Panc1 (cell line): ENCODE measurements around the gene SLC38A1. TPM values are rescaled to one million over a fixed set of nuclear protein-coding genes. Genes with fewer than 3 reads are reported as not detected.

ENCODE experiments used
- ATAC-seq: fragments of 200-7000 bp; cut with Tn5 transposase; 2 replicates; pipeline ENCODE4 v1.9.1; 2020; ENCODE audit warnings: mild to moderate bottlenecking, moderate library complexity
- BruUV-seq: library from RNA; stranded (reverse); fragments of 400-500 nt; replicated peaks from 2 replicates; lab custom pipeline; 2021; lab: Mats Ljungman, UMichigan
- CTCF ChIA-PET: fragments of 300-600 bp; sonication (Branson Sonifier 250); formaldehyde crosslinking; loops from one replicate; lab custom pipeline; 2022; ENCODE audit warnings: antibody characterized with exemption; lab: Charles Lee
- POLR2A ChIA-PET: fragments of 300-600 bp; sonication (Branson Sonifier 250); formaldehyde crosslinking; loops from one replicate; lab custom pipeline; 2022; ENCODE audit warnings: antibody characterized with exemption; lab: Charles Lee
- DNase-seq: peaks from one replicate; pipeline ENCODE4 v3.0.0-alpha.2; 2010; ENCODE audit warnings: low read depth, low spot score
- H3K27ac ChIP-seq: 2 replicates; pipeline ENCODE4 v1.5.1; 2011; ENCODE audit warnings: mild to moderate bottlenecking, low read length, inconsistent platforms
- H3K27me3 ChIP-seq: fragments of 200-500 bp; sonication (Bioruptor generic); 2 replicates; pipeline ENCODE4 v1.6.0; 2014; ENCODE audit warnings: low read length, inconsistent platforms; ENCODE audit not compliant: control insufficient read depth, insufficient read depth
- H3K36me3 ChIP-seq: fragments of 200-500 bp; sonication (Bioruptor generic); 2 replicates; pipeline ENCODE4 v1.5.1; 2014; ENCODE audit warnings: inconsistent platforms, mild to moderate bottlenecking, low read length, moderate library complexity; ENCODE audit not compliant: control insufficient read depth, insufficient read depth
- H3K4me1 ChIP-seq: 2 replicates; pipeline ENCODE4 v1.5.1; 2011; ENCODE audit warnings: inconsistent platforms, mild to moderate bottlenecking, low read length, moderate library complexity; ENCODE audit not compliant: control insufficient read depth, insufficient read depth
- H3K4me3 ChIP-seq, 2 experiments: 2 replicates each; pipeline ENCODE4 v1.5.1; 2011 to 2012; ENCODE audit warnings: low read depth in 2 of 2, low read length in 2 of 2, mild to moderate bottlenecking in 2 of 2, inconsistent platforms in 1 of 2, moderate library complexity in 1 of 2
- H3K9me3 ChIP-seq: fragments of 200-500 bp; sonication (Bioruptor generic); 2 replicates; pipeline ENCODE4 v1.5.1; 2014; ENCODE audit warnings: low read depth, mild to moderate bottlenecking, inconsistent platforms, low read length, moderate library complexity; ENCODE audit not compliant: control insufficient read depth, insufficient read depth
- CTCF ChIP-seq: fragments of 450-650 bp; IDR thresholded peaks from 2 replicates; pipeline ENCODE4 v1.5.1; 2017; ENCODE audit warnings: mild to moderate bottlenecking
- POLR2AphosphoS5 ChIP-seq: IDR thresholded peaks from 2 replicates; pipeline ENCODE4 v1.6.1; 2012; ENCODE audit warnings: mild to moderate bottlenecking, low read depth, low read length, moderate library complexity
- SIN3A ChIP-seq: IDR thresholded peaks from 2 replicates; pipeline ENCODE4 v1.6.1; 2012; ENCODE audit warnings: low read depth, mild to moderate bottlenecking, low read length, moderate library complexity, borderline replicate concordance; ENCODE audit not compliant: insufficient read depth
- TCF7L2 ChIP-seq: IDR thresholded peaks from 2 replicates; pipeline ENCODE4 v1.6.1; 2011; ENCODE audit warnings: mild to moderate bottlenecking, low read depth, low read length, inconsistent platforms
- in situ Hi-C: cut with HindIII; loops from 2 replicates; pipeline ENCODE4 v1.10.0; 2016; ENCODE audit warnings: low sequenced_read_pairs, low pct_unique_long_range_greater_than_20kb
- intact Hi-C: fragments of 100-400 bp; cut with micrococcal nuclease; formaldehyde crosslinking; loops from one replicate; pipeline ENCODE4 v1.10.0; 2022; ENCODE audit not compliant: unreplicated experiment
- total RNA-seq: library from RNA; stranded (reverse); gene quantifications from one replicate; pipeline ENCODE4 v1.2.1, GENCODE V29; 2021; ENCODE audit not compliant: unreplicated experiment
- TF ChIP-seq, protein P1 (sequence below), 2 experiments: IDR thresholded peaks; 2 replicates each; pipeline ENCODE4 v1.6.1; 2011 to 2012; ENCODE audit warnings: low read depth in 2 of 2, control low read depth in 1 of 2, low read length in 1 of 2, mild to moderate bottlenecking in 1 of 2, moderate library complexity in 1 of 2; ENCODE audit not compliant: insufficient read depth in 1 of 2

SLC38A1 gene
- total RNA-seq, 1 experiment from 2014 or later: 127 TPM

DNA sequence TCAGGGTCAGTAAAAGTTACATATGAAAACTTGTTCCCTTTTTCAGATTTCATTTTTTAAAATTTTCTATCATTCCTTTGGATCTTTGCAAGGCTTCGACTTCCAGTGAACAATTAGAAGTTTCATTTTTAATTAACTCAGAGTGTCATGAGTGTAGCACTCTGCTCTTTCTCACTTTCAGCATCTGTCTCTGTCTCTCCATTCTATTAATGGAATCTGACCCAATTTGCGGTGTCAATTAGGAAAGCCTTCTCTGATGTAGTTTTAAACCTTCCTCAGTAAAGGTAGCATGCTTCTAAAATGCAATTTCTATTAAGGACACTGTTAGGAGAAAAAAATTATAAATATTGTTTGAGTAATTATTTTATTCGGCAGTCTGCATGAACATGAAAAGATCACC, 68.3 kb downstream of the SLC38A1 start:
- in situ Hi-C loops: no loop called here
- H3K9me3 ChIP-seq: no peaks in the 10 kb centered on the region; the same call in 1 of the 2 replicates
- DNase-seq (no peak), ATAC-seq (no peak)
- no peak for TF ChIP-seq SIN3A
- TF ChIP-seq POLR2AphosphoS5: no peak
- TF ChIP-seq TCF7L2: no peak
- TF ChIP-seq CTCF: no peak
- TF ChIP-seq, protein P1, sequence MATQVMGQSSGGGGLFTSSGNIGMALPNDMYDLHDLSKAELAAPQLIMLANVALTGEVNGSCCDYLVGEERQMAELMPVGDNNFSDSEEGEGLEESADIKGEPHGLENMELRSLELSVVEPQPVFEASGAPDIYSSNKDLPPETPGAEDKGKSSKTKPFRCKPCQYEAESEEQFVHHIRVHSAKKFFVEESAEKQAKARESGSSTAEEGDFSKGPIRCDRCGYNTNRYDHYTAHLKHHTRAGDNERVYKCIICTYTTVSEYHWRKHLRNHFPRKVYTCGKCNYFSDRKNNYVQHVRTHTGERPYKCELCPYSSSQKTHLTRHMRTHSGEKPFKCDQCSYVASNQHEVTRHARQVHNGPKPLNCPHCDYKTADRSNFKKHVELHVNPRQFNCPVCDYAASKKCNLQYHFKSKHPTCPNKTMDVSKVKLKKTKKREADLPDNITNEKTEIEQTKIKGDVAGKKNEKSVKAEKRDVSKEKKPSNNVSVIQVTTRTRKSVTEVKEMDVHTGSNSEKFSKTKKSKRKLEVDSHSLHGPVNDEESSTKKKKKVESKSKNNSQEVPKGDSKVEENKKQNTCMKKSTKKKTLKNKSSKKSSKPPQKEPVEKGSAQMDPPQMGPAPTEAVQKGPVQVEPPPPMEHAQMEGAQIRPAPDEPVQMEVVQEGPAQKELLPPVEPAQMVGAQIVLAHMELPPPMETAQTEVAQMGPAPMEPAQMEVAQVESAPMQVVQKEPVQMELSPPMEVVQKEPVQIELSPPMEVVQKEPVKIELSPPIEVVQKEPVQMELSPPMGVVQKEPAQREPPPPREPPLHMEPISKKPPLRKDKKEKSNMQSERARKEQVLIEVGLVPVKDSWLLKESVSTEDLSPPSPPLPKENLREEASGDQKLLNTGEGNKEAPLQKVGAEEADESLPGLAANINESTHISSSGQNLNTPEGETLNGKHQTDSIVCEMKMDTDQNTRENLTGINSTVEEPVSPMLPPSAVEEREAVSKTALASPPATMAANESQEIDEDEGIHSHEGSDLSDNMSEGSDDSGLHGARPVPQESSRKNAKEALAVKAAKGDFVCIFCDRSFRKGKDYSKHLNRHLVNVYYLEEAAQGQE (IDR thresholded peaks at IDR 0.05; ENCODE audit: insufficient read depth in 1 of 2, low read depth in 2 of 2, low read length in 1 of 2): no peak
- H3K4me1 ChIP-seq: no peaks in the 10 kb centered on the region
- H3K27me3 ChIP-seq: no peaks in the 10 kb centered on the region
- no TSS peak for BruUV-seq
- POLR2A ChIA-PET: interaction anchor here (0.7 kb wide), 1 partner anchor 9 kb away, joined by 4 read pairs; no protein-coding TSS in a partner anchor
- intact Hi-C loops: no loop called here
- H3K27ac ChIP-seq: no peak overlapping the region
- CTCF ChIA-PET: no interaction called here
- peaks cover 60% of the 10 kb centered on the region for H3K36me3 ChIP-seq
- H3K4me3 ChIP-seq: no peak overlapping the region

GRCh38 chr12:46198913-46199312, 69.9 kb downstream of the SLC38A1 start:
- DNase-seq: no peak
- TF ChIP-seq, protein P1 (IDR thresholded peaks at IDR 0.05; ENCODE audit: insufficient read depth in 1 of 2, low read depth in 2 of 2, low read length in 1 of 2): no peak
- TF ChIP-seq POLR2AphosphoS5 (no peak), CTCF (no peak), TCF7L2 (no peak), SIN3A (no peak)
- Histone ChIP-seq H3K27me3 (no peaks in the 10 kb centered on the region), H3K36me3 (peaks cover 44% of the 10 kb centered on the region), H3K4me1 (no peaks in the 10 kb centered on the region), H3K27ac (no peak overlapping the region), H3K4me3 (no peak overlapping the region), H3K9me3 (peaks cover 3% of the 10 kb centered on the region; the same call in 1 of the 2 replicates)
- ChIA-PET CTCF (no interaction called here), POLR2A (interaction anchor here (0.7 kb wide), 2 partner anchors 229 to 235 kb away, joined by 3 read pairs; no protein-coding TSS in a partner anchor)
- BruUV-seq: no TSS peak
- intact Hi-C loops (no loop called here), in situ Hi-C loops (no loop called here)
- no peak for ATAC-seq
